HG03432 (cell line): Measurements from ENCODE around the gene KRT16.
"Not testable (repeated sequence)": the region's sequence is repeated elsewhere in the genome, so short reads cannot be mapped to it uniquely, and the experiment has no call there.

ENCODE experiments used
- ATAC-seq: cut with Tn5 transposase; IDR thresholded peaks from one replicate; pipeline ENCODE4 v1.9.1; 2021; ENCODE audit warnings: mild to moderate bottlenecking, moderate library complexity; ENCODE audit not compliant: unreplicated experiment

KRT16 gene

GRCh38 chr17:41612376-41613160 lies at the start of gene KRT16:
Gene KRT16, minus strand, starts transcription at chr17:41612767. Its CDS starts 79 bp downstream, at chr17:41612688.
- ATAC-seq, result not testable (repeated sequence)

- ATAC-seq, result no peak
These were observed 47.7 kb upstream of the KRT16 start for GRCh38 chr17:41660221-41660711.

GRCh38 chr17:41659427-41660212 lies 47.1 kb upstream of the KRT16 start:
- no peak for ATAC-seq

DNA sequence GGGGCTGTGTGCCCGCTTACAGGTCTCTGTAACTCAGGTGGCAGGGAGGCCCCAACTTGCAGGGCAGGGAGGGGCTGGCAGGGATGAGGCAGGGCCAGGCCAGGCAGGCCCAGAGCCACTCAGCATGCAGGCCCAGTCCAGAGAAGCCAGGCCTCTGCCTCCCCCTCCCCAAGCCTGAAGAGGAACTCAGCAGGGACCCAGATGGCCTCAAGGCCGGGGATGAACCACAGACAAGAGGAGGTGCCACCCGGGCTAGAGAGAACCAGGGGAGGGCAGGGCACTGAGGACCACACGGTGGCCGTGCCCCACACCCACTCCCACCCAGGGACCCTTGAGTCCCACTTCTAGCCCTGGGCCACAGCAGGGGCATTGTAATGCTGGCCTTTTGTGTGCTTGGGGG lies 46.3 kb upstream of the KRT16 start:
- no peak for ATAC-seq

DNA sequence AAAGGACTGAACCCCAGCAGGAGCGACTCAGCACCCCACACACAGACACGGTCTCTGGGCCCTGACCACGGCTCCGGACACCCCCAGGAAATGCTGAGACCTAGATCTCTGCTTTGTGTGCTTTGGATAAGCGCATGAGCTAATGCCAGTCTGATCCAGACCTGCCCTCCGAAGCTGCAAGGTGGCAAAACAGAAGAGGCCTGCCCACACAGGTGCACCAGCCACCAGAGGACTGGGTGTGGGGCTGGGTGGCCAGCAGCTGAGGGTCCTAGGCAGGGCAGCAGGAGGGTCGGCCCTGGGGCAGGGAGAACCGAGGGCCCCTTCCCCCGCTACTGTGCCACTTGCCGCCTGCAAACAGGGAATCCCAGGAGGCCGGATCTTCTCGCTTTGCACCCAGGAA lies 45.4 kb upstream of the KRT16 start:
- no peak for ATAC-seq

GRCh38 chr17:41657176-41657754 lies 44.7 kb upstream of the KRT16 start:
- ATAC-seq, result no peak

DNA sequence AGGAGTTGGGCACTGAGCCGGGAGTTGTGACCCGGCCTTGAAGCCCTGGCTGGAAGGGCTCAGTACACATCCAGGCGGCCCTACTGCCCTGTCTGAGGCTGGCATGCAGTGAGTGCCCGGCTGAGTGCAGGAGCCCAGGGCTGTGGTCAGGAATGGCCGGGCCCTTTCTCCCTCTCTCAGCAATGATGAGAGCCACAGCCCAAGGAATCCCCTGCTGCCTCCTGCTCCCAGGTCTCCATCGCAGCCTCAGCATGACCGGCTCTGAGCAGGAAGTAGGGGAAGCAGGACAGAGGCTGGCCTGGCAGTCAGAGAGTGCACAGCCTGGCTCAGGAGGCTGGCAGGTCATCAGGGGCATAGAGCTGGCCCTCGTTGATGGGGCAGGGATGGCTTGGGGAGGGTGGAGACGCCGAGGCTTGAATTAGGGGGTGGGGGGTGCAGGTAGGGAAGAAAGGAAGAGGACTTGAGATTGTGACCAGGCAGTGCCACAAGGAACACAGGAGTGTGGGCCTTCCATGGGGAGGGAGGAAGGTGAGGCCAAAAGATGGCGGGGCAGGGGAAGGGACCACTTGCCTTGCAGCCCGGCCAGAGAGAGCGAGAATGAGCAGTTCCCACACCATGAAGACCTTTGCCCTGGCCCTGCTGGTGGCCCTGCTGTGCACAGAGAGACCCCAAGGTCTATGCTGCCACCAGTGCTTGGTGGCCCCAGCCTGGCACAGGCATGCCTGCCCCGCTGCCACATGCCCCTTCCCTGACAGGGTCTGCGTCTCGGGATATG lies 43.9 kb upstream of the KRT16 start:
- ATAC-seq, result no peak

DNA sequence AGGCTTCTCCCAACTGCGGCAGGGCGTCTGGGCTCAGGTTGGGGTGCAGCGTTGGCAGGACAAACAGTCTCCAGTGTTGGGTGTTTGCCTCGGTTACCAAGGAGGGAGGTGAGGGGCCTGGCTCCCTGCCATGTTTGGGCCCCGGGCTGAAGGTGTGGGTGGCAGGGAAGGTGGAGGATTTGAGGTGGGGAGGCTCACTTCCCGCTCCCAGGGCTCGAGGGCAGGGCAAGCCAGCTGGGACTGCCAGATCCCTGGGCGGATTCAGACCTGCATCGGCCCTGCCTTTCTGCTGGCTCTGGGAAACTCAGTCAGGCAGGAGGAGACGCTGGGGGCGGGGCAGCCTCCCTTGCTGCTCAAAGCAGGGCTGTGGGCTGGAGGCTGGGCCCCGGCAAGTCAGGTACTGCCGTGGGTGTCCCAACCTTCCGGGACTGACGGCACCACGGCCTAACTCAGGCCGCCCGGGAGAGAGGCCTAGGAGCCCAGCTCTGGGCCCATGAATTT lies 43.1 kb upstream of the KRT16 start:
- no peak for ATAC-seq

GRCh38 chr17:41654678-41655607 lies 42.4 kb upstream of the KRT16 start:
- ATAC-seq, result no peak

DNA sequence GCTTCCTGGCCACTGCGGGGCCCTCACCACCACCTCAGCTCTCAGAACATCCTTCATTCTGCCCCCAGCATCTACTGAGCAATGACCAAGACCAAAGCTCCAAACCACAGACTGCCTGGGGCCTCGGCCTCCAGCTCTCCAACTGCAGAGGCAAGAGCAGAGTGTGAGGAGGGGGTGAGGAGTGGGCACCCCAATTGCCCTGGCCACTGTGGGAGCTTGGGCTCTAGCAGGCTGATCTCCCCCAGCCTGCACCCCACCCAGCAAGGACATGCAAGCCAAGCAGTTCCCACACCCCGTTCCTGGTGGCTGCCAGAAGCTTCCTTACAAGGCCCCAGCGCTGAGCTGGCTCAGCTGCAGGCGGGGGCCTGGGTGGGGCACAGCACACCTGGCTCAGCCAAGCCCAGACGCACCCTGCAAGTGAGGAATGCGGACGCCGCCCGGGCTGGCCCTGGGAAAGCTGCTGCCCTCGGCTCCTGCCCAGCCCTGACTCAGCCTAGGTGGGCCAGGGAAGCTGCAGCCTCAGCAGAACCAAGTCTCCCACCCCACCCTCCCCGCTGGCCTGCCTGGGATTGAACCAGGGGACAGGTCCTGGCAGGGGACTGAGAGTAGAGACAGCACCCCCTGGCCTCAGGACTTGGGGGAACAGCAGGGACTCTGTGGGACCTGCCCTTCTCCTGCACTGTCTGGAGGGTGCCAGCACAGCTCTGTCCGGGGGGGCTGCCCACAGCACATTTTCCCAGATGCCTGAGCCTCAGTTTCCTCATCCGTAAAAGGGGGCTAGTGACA lies 41.5 kb upstream of the KRT16 start:
- ATAC-seq, result no peak

- no peak for ATAC-seq
These were observed 40.9 kb upstream of the KRT16 start for GRCh38 chr17:41653421-41653820.

- no peak for ATAC-seq
These were observed 39.9 kb upstream of the KRT16 start for GRCh38 chr17:41652461-41652970.

DNA sequence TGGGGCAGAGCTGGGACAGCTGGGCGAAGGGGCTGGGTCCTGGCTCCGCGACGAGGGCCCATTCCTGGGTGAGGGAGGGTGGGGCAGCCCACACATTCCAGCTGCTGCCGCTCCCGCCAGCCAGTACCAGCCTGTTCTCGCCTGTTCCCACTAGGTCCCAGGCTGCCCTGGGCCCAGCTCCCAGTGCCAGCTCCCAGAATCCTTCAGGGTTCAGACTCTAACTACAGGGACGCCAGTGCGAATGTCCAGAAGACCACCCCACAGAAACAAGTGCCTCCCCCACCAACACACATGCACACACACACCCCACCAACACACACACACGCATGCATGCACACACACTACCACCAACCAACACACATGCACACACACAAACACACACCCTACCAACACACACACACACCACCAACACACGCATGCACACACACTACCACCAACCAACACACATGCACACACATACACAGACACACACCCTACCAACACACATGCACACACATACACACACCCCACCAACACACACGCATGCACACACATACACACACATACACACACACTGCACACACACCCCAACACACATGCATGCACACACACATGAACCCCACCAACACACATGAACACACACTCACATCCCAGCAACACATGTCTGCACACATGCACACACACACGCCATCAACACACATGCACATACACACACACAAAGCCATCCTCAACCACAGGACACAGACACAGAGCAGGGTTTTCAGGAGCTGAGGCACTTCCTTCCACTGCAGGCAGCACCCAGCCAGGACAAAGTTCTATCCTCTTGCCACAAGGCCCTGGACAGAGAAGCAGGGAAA lies 39.3 kb upstream of the KRT16 start:
- ATAC-seq, result no peak

DNA sequence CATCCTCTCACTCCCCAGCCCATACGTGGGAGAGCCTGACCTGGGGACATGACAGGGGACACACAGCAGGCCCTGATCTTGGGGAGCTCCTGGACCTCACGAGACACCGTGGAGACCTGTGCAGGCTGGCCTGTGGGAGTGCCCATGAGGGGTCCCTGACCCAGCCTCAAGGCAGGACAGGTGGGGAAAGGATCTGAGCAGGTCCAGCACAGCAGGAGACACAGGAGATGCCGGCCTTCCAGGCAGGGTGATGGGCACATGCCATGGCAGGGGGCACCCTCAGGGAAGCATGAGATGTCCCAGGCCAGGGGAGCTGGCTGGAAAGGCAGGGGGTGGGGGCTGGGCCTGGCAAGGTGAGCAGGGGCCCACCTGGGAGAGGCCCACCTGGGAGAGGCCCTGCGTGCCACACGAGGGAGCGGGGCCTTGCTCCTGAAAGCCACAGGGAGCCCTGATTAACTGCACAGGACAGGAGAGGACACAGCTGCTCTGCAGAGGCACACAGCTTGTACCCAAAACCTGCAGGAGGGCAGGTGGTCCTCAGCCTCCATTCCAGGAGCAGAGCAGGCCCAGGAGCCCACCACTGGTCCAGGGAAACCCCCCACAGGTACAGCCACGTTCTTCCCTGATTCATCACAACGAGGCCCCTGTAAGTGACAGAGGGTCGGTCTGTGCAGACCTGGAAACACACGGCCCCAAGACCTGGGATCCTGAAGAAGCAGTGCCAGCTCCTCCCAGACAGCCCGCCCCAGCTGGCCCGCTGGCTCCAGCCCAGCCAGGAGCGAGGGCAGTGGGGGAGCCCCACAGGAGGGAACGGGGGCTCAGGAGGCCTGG lies 38.4 kb upstream of the KRT16 start:
- no peak for ATAC-seq

DNA sequence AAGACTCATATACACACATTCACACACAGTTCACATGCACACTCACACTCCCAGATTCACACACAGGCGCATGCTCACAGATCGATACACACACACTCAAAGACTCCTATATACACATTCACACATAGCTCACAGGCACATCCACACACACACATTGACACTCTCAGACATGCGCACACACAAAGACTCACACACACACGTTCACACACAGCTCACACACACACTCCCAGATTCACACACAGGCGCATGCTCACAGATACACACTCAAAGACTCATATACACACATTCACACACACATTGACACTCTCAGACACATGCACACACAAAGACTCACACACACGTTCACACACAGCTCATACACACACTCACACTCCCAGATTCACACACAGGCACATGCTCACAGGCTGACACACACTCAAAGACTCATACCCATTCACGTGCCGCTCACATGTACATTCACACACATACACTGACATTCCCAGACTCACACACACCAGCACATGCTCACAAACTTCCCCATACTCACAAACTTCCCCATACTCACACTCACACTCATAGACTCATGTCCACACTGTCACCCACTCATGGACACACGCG lies 37.5 kb upstream of the KRT16 start:
- ATAC-seq, result no peak

DNA sequence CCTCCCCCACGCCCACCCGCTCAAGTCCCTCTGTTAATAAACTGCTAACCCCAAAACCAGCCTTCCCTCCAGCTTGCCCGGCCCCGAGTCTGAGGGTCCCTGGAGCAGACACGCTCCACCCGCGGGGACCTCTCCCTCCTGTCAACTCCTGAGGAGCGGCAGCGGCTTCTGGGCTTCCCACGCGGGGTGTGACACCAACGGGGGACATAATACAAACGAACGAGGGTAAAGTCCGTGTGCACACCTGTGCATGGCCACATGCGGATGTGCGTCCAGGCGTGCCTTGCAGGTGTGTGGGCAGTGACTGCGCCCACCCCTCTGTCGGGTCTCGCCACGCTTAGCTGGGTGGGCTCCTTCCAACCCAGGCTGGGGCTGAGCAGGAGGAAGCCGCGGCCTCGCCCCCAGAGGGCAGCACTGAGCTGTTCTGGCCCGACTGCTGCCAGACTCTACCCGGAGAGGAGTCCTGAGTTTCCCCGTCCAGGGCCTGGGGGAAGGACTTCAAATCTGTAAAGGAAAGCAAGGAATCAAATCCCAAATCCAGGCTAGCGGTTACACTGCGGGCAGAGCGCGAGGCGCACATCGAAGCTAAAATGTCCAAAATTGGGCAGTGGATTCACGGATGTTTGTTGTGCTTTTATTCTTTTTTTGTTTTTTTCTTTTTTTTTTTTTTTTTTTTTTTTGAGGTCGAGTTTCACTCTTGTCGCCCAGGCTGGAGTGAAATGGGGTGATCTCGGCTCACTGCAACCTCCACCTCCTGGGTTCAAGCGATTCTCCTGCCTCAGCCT lies 36.0 kb upstream of the KRT16 start:
- no peak for ATAC-seq
